ENCODE measurements around the gene BOC. TPM values are rescaled to one million over a fixed set of nuclear protein-coding genes. Genes with fewer than 3 reads are reported as not detected.

The BOC gene
- total and polyA plus RNA-seq, 2 of the 8 experiments (the other 6 are each of a cell fraction or from before 2014, with no cell fraction given): 6.9 to 9.3 TPM

DNA sequence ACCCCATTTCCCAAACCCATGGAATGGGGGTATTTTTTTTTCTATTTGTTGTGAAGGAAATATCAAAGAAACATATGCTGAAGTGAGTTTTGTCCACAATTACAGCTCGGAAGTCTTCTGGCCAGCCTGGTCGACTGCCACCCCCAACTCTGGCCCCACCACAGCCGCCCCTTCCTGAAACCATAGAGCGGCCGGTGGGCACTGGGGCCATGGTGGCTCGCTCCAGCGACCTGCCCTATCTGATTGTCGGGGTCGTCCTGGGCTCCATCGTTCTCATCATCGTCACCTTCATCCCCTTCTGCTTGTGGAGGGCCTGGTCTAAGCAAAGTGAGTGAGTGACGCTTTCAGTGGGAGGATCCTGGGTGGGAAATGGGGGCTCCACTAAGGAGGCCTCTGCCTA is 71.9 kb downstream of the BOC start:
- TF ChIP-seq BRCA1 (IDR thresholded peaks at IDR 0.05; ENCODE audit: low read depth, low read length) (no peak), SIX5 (IDR thresholded peaks at IDR 0.05; ENCODE audit: low read depth, low read length) (no peak), RFX5 (IDR thresholded peaks at IDR 0.05; ENCODE audit: borderline replicate concordance, low read depth, low read length) (no peak), GABPA (IDR thresholded peaks at IDR 0.05; ENCODE audit: borderline replicate concordance, insufficient read depth, low read length) (no peak), HDAC6 (IDR thresholded peaks at IDR 0.05; ENCODE audit: low read depth, low read length) (no peak)
- ChIA-PET POLR2A (ENCODE audit: partially characterized antibody) (no interaction called here), CTCF (ENCODE audit: partially characterized antibody) (interaction anchor here (0.6 to 7.8 kb wide), 6 partner anchors 21 to 248 kb away, joined by 3 to 108 read pairs (median 5); no protein-coding TSS in a partner anchor)
- Histone ChIP-seq H3K56ac (replicated peaks; ENCODE audit: insufficient read length, low read depth, low read length) (no peak overlapping the region), H2AK5ac (ENCODE audit: low read depth, low read length) (no peak overlapping the region), H3K23ac (ENCODE audit: insufficient read length) (no peak overlapping the region), H2BK120ac (replicated peaks; ENCODE audit: low read depth, low read length) (no peak overlapping the region), H3K4me3 (ENCODE audit: extremely low read depth in 1 of 4, insufficient read depth in 2 of 4, low read depth in 3 of 4, low read length in 4 of 4) (no peak overlapping the region), H3K9ac (replicated peaks in 1 of 4; ENCODE audit: extremely low read depth in 1 of 4, low read depth in 3 of 4, low read length in 3 of 4) (no peak overlapping the region), H3K4me1 (replicated peaks in 1 of 4; ENCODE audit: control insufficient read depth in 3 of 4, insufficient read depth in 4 of 4, low read length in 3 of 4) (peaks cover 0 to 5% (median 0%) of the 10 kb centered on the region in 4 experiments; a peak in 2 of 7 replicates), H4K91ac (replicated peaks; ENCODE audit: insufficient read length, low read length) (no peak overlapping the region), H2BK20ac (ENCODE audit: low read length) (no peak overlapping the region), H4K8ac (ENCODE audit: extremely low read depth, insufficient read depth, low read length) (no peak overlapping the region), H4K5ac (ENCODE audit: insufficient read length, low read depth, low read length) (no peak overlapping the region), H3K27me3 (replicated peaks in 1 of 4; ENCODE audit: control insufficient read depth in 3 of 4, extremely low read depth in 1 of 4, insufficient read depth in 3 of 4, low read length in 3 of 4) (no peaks in the 10 kb centered on the region), H3K9me3 (ENCODE audit: insufficient read depth in 2 of 2, low read depth in 1 of 2, low read length in 1 of 2) (no peaks in the 10 kb centered on the region), H3K4me2 (ENCODE audit: insufficient read depth in 1 of 2, low read depth in 2 of 2, low read length in 2 of 2) (no peak overlapping the region), H3K27ac (ENCODE audit: low read depth, low read length) (no peak overlapping the region), H3K14ac (ENCODE audit: insufficient read length) (no peak overlapping the region), H3K23me2 (ENCODE audit: low read depth, low read length) (no peaks in the 10 kb centered on the region), H3K79me2 (ENCODE audit: control insufficient read depth in 1 of 2, insufficient read depth in 2 of 2, low read length in 2 of 2) (no peaks in the 10 kb centered on the region), H3K18ac (ENCODE audit: extremely low read depth, low read length) (no peak overlapping the region), H2BK15ac (ENCODE audit: low read length) (no peak overlapping the region), H2BK5ac (ENCODE audit: low read depth, low read length) (no peak overlapping the region), H2AFZ (ENCODE audit: low read length) (no peak overlapping the region), H3K79me1 (ENCODE audit: low read depth, low read length) (no peaks in the 10 kb centered on the region), H3K36me3 (ENCODE audit: control insufficient read depth in 2 of 4, insufficient read depth in 4 of 4, low read length in 3 of 4) (peaks cover 0 to 4% (median 0%) of the 10 kb centered on the region in 4 experiments; a peak in 3 of 8 replicates), H4K20me1 (replicated peaks in 1 of 2; ENCODE audit: control insufficient read depth in 1 of 2, insufficient read depth in 2 of 2, low read length in 2 of 2) (no peaks in the 10 kb centered on the region), H2BK12ac (ENCODE audit: low read depth, low read length) (no peak overlapping the region), H3K4ac (replicated peaks; ENCODE audit: insufficient read length, low read depth, low read length) (no peak overlapping the region)
- DNase-seq (ENCODE audit: low read depth in 1 of 2, low spot score in 2 of 2): no peak
- no peak for FAIRE-seq
- 97% methylated on average over 11 of the region's 12 CpGs; no CpG with 5 or more reads in 1 of the 2 experiments for WGBS, 2 experiments (ENCODE audit: extremely low coverage in 1 of 2, insufficient coverage in 1 of 2, insufficient read length in 1 of 2, insufficient replicate concordance in 2 of 2, low coverage in 1 of 2, low lambda C conversion rate in 2 of 2, missing lambda C conversion rate in 1 of 2)
